ENCODE data around the gene KATNAL1.
"Not testable (repeated sequence)": the region's sequence is repeated elsewhere in the genome, so short reads cannot be mapped to it uniquely, and the experiment has no call there.

KATNAL1 gene

DNA sequence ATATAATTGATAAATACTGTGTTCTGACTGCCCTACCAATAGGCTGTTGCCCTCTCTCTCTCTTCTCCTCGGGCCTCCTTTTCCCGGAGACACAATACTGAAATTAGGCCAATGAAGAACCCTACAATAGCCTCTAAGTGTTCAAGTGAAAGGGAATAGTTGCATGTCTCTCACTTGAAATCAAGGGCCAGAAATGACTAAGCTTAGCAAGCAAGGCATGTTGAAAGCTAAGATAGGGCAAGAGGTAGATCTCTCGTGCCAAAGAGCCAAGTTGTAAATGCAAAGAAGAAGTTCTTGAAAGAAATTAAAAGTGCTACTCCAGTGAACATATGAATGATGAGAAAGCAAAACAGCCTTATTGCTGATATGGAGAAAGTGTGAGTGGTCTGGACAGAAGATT lies 13.3 kb downstream of the KATNAL1 start:
- DNase-seq (ENCODE audit: low read depth, low spot score): no peak

- no peak for DNase-seq (ENCODE audit: low read depth, low spot score)
Observed at GRCh38 chr13:30292325-30292724, 15.0 kb downstream of the KATNAL1 start.

DNA sequence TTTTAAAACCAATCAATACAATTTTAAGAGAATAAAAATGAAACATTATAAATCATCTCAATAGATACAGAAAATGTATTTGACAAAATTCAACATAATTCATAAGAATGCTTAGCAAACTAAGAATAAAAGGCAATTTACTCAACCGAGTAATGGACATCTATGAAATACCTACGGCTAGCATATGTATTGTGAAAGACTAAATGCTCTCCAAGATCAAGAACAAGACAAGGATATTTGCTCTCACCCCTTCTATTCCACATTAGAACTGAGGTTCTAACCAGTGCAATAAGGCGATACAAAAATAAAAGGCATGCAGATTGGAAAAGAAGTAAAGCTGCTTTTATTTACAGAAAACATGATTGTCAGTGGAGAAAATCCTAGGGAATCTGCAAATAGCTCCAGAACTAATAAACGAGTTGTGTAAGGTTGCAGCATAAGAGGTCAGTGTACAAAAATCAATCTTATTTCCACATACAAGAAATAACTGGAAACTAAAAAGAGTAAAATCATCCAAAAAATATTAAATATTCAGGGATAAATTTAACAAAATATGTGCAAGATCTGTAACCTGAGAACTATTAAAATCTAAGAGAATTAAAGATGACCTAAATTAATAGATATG lies 16.4 kb downstream of the KATNAL1 start:
- DNase-seq (ENCODE audit: low read depth, low spot score): no peak

DNA sequence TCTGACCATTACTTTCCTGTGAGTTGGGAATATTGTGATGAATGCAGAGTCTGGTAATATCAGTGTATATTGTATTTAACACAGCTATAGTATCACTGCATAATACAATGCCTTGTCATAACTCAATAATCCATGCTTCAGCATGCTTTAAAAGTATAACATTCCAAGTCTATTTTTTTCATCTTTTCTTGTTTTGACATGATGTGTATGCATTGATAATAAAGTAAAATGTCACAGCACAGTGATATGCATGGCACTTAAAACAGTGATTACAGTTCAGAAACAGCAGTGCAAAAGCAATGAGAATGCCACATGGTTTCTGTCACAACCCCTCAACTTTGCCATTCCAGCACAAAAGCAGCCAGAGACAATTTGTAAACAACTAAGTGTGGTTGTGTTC lies 17.8 kb downstream of the KATNAL1 start:
- no peak for DNase-seq (ENCODE audit: low read depth, low spot score)

DNA sequence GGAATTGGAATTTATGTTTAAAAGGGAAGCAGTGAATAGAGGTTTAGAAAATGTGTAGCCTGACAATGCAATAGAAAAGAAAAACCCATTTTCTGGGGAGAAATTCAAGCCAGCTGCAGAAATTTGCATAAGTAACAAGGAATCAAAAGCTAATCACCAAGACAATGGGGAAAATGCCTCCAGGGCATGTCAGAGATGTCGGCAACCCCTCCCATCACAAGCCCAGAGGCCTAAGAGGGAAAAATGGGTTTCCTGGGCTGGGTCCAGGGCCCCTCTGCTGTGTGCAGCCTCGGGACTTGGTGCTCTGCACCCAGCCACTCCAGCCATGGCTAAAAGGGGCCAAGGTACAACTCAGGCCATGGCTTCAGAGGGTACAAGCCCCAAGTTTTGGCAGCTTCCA lies 21.3 kb downstream of the KATNAL1 start:
- DNase-seq (ENCODE audit: low read depth, low spot score): not testable (repeated sequence)

GRCh38 chr13:30276178-30276577 lies 31.2 kb downstream of the KATNAL1 start:
- no peak for DNase-seq (ENCODE audit: low read depth, low spot score)

- no peak for DNase-seq (ENCODE audit: low read depth, low spot score)
Observed at GRCh38 chr13:30274083-30274482, 33.3 kb downstream of the KATNAL1 start.

DNA sequence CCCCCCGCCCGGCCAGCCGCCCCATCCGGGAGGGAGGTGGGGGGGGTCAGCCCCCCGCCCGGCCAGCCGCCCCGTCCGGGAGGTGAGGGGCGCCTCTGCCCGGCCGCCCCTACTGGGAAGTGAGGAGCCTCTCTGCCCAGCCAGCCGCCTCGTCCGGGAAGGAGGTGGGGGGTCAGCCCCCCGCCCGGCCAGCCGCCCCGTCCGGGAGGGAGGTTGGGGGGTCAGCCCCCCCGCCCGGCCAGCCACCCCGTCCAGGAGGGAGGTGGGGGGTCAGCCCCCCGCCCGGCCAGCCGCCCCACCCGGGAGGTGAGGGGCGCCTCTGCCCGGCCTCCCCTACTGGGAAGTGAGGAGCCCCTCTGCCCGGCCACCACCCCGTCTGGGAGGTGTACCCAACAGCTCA lies 37.3 kb downstream of the KATNAL1 start:
- not testable (repeated sequence) for DNase-seq (ENCODE audit: low read depth, low spot score)

DNA sequence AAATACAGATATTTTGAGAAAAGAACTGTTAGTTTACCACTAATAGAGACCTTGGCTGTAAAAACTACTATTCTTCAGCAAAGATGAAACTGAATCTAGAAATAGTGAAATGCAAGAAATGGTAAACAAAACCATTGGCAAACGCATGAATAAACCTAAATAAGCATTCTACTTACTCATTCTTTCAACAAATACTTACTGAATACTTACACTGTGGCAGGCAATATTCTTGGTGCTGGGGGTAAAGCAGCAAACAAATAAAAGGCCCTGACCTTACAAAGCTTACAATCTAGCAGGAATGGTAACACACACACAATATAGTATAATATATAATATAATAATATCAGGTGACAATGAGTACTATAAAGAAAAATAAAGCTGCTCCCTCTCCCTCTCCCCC lies 38.7 kb downstream of the KATNAL1 start:
- DNase-seq (ENCODE audit: low read depth, low spot score): no peak

GRCh38 chr13:30266756-30267155 lies 40.6 kb downstream of the KATNAL1 start:
- no peak for DNase-seq (ENCODE audit: low read depth, low spot score)

- not testable (repeated sequence) for DNase-seq (ENCODE audit: low read depth, low spot score)
Observed at GRCh38 chr13:30259149-30259733, 48.1 kb downstream of the KATNAL1 start.

GRCh38 chr13:30257468-30258099 lies 49.8 kb downstream of the KATNAL1 start:
- peak; percentile 31 for DNase-seq (ENCODE audit: low read depth, low spot score)

GRCh38 chr13:30256713-30257467 lies 50.5 kb downstream of the KATNAL1 start:
- no peak for DNase-seq (ENCODE audit: low read depth, low spot score)

- no peak for DNase-seq (ENCODE audit: low read depth, low spot score)
Observed at GRCh38 chr13:30255696-30256095, 51.7 kb downstream of the KATNAL1 start.

- no peak for DNase-seq (ENCODE audit: low read depth, low spot score)
Observed at GRCh38 chr13:30253830-30254229, 53.5 kb downstream of the KATNAL1 start.

- DNase-seq (ENCODE audit: low read depth, low spot score): no peak
Observed at GRCh38 chr13:30247406-30247805, 59.9 kb downstream of the KATNAL1 start.

GRCh38 chr13:30241532-30241931 lies 65.8 kb downstream of the KATNAL1 start:
- no peak for DNase-seq (ENCODE audit: low read depth, low spot score)

- DNase-seq (ENCODE audit: low read depth, low spot score): no peak
Observed at GRCh38 chr13:30240608-30241007, 66.7 kb downstream of the KATNAL1 start.

GRCh38 chr13:30235216-30235615 lies 72.1 kb downstream of the KATNAL1 start:
- no peak for DNase-seq (ENCODE audit: low read depth, low spot score)

DNA sequence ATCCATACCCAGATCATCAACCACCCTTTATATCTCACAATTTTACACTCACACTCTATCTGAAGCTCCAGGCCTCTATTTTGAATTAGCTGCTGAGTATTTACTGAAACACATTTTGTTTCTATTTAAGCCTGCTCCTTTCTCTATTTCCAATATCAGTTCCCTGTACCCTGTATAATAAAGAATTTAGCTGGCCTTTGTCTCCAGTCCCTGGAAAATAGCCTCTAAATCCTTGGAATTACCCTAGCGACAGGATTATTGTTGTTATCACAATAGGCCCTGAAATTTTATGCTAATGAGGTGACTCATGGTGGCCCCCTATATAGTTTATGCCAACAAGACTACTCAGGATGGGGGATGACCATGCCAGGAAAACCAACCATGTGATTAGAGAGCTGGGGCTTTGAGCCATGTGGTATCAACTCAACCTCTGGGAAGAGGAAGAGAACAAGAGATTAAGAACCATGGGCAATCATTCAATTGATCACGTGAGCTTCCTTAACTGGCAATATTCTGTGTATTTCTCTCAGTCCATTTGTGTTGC lies 72.7 kb downstream of the KATNAL1 start:
- DNase-seq (ENCODE audit: low read depth, low spot score): no peak

- no peak for DNase-seq (ENCODE audit: low read depth, low spot score)
Observed at GRCh38 chr13:30224732-30225131, 82.6 kb downstream of the KATNAL1 start.

GRCh38 chr13:30222254-30222653 lies 85.1 kb downstream of the KATNAL1 start:
- no peak for DNase-seq (ENCODE audit: low read depth, low spot score)
